GM19238 (cell line): ENCODE measurements around the gene NAT10.

Experiments
- DNase-seq: peaks from one replicate; pipeline ENCODE4 v3.0.0; 2011; ENCODE audit warnings: low spot score; ENCODE audit not compliant: insufficient read length

The NAT10 gene

GRCh38 chr11:34185926-34186841, 80.8 kb downstream of the NAT10 start:
- DNase-seq = no peak

DNA sequence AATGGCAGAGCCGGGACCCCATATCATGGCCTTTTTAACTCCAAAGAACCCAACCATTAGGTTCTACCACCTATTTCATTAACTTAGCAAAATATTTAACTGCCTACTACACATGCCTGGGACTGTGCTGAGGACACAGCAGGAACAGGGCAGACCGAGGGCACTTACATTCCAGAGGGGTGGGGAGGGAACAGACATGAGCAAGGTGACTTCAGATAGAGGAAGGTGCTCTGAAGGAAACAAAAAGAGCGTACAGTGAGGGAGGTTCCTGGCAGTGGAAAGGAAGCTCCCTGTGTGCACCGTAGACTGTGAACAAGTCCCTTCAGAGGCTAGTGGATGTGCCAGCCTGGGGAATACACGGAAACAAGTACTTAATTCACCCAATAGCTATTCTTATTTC, 82.8 kb downstream of the NAT10 start:
- no peak for DNase-seq

GRCh38 chr11:34189191-34189590, 83.8 kb downstream of the NAT10 start:
- DNase-seq = no peak

DNA sequence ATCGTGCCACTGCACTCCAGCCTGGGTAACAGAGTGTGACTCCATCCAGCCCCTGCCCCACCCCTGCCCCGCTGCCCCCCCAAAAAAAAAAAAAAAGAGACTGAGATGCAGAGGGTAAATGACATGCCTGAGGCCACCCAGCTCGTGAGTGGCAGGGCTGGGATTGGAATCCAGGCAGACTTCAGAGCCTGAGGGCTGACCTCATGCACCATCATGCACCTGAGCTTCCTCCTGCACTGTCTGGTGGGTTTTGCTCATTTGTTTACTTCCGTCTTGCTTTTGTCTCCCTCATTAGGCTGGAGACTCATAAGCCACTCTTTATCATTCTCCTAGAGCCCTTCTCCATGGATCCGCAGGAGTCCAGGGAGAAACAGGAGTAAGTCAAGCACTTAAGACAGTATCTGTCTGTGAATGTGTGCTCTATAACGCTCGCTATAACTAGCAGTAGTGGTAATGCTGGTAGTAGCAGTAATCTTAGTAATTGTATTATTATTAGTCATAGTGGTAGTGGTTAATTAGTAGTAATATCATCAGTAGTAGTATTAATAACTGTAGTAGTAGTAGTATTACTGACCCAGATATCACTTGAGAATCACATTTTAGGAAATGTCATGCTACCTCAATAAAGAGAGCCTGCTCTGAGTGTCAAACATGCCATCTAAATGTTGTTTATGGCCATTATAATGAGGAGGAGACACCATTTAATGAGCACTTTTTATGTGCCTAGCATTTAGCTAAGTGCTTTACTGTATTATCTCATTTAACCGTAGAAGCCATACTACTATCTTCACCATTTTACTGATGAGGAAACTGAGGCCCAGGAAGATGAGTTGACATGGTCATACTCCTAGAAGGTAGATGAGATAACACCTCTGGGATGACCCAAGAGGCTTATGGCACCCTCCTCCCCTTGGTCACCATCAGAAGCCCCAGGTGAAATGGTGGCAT, 85.0 kb downstream of the NAT10 start:
- no peak for DNase-seq

DNA sequence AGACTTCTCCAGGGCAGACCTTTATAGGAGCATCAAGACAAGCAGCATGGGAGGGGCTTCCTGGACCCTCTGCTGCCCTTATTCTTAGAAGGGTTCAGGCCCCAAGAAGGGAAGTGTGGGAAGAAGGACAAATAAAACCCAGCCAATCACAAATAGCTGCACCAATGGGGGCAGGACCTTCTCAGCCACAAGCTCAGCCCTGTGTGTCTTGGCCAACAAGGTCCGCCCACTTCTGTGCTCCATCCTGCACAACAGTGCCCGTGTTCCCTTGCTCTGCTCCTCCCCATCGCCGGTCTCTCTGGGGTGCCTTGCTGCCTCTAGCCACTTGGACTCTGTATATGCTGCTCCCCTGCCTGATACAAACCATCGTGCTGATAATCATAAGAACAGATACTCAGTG, 86.1 kb downstream of the NAT10 start:
- no peak for DNase-seq

- DNase-seq = no peak
Measured at GRCh38 chr11:34192481-34193401, 87.3 kb downstream of the NAT10 start.

DNA sequence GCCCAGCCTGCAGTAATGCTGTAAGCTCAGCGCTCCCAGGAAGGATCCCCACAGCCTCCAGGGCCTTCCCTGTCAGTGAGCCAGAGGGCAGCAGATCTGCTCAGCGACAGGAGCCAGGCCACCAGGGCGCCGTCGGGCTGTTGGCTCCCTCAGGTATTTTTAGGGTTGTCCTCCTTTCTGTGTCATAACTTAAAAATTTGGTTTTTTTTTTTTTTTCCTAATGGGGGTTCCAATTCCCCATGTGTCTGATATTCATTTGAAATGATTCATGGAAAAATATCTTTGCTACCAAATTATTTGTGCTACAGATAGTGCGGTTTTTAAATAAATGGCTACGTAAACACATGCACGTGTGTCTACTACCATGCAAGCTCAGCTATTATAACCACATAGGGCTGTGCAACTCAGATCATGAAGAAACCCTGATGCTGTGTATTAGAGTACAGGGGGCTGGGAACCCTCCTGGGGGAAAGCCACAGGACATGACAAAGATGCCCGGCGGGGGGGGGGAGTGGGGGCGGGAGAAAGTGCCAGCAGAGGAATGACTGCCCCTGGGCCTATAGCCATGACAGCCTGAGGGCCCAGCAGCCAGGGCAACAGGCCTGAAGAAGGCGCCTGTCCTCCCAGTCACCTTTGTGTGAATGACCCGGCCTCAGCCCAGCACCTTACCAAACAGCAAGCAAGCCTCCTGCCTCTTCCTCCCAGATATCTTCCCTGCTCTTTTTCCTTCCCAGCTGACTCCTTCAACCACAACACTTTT, 89.3 kb downstream of the NAT10 start:
- no peak for DNase-seq
